ENCODE results near the gene ZNF835. TPM values are rescaled to one million over a fixed set of nuclear protein-coding genes. Genes with fewer than 3 reads are reported as not detected.

ZNF835 gene
- polyA plus RNA-seq, 1 donor from 2014 or later, result not detected

DNA sequence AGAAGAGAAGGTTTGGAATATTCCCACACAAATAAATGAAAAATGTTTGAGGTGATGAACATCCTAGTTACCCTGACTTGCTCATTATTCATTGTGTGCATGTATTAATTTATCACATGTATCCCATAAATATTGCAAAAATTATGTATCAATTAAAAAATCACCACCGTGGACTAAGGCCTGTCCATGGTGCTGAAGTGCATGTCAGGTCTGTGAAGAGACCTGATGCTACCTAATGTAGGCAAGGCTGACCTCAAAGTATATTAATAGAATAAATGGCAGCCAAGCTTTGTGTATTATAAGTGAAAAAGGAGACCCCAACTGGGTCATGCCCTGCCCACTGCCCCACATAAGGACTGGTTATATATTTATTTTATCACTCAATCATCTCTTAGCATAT lies 34.4 kb upstream of the ZNF835 start:
- H4K20me1 ChIP-seq (ENCODE audit: insufficient read depth), result no peaks in the 10 kb centered on the region
- H3K4me2 ChIP-seq (ENCODE audit: low read length), result no peak overlapping the region
- no peak overlapping the region for H3K9ac ChIP-seq (ENCODE audit: low read length)
- H3K9me3 ChIP-seq (ENCODE audit: low read length), result peaks cover 9% of the 10 kb centered on the region
- H3K79me2 ChIP-seq (replicated peaks; ENCODE audit: insufficient read depth, low read length), result no peaks in the 10 kb centered on the region
- H3F3A ChIP-seq (ENCODE audit: insufficient read depth, low read length, poor library complexity, severe bottlenecking), result no peaks in the 10 kb centered on the region
- no peak overlapping the region for H2AFZ ChIP-seq (ENCODE audit: low read depth, low read length)
- no peaks in the 10 kb centered on the region for H3K36me3 ChIP-seq (ENCODE audit: insufficient read depth, low read length)
- H3K4me3 ChIP-seq (ENCODE audit: low read length), result no peak overlapping the region
- TF ChIP-seq MXI1 (conservative IDR thresholded peaks at IDR 0.05; ENCODE audit: poor library complexity, severe bottlenecking) (no peak), EZH2 (IDR thresholded peaks at IDR 0.05; ENCODE audit: borderline replicate concordance, insufficient read depth, low read length, poor library complexity, severe bottlenecking) (no peak), EP300 (conservative IDR thresholded peaks at IDR 0.05; ENCODE audit: poor library complexity, severe bottlenecking) (no peak)
- H3K27ac ChIP-seq (ENCODE audit: low read length), result no peak overlapping the region
- no peaks in the 10 kb centered on the region for H3K9me2 ChIP-seq (ENCODE audit: insufficient read depth, low read length)
- H3K27me3 ChIP-seq (ENCODE audit: insufficient read depth, low read depth, low read length), result no peaks in the 10 kb centered on the region

GRCh38 chr19:56701895-56702294 lies 30.3 kb upstream of the ZNF835 start:
- no peak overlapping the region for H3K9ac ChIP-seq (ENCODE audit: low read length)
- no peak overlapping the region for H3K4me2 ChIP-seq (ENCODE audit: low read length)
- no peaks in the 10 kb centered on the region for H4K20me1 ChIP-seq (ENCODE audit: insufficient read depth)
- H3K9me3 ChIP-seq (ENCODE audit: low read length), result no peaks in the 10 kb centered on the region
- no peak for TF ChIP-seq RAD21 (conservative IDR thresholded peaks at IDR 0.05)
- no peak for TF ChIP-seq TAF1 (IDR thresholded peaks at IDR 0.05; ENCODE audit: low read depth)
- no peak for TF ChIP-seq POLR2AphosphoS5 (IDR thresholded peaks at IDR 0.05)
- no peak for TF ChIP-seq MXI1 (conservative IDR thresholded peaks at IDR 0.05; ENCODE audit: poor library complexity, severe bottlenecking)
- no peak for TF ChIP-seq EZH2 (IDR thresholded peaks at IDR 0.05; ENCODE audit: borderline replicate concordance, insufficient read depth, low read length, poor library complexity, severe bottlenecking)
- TF ChIP-seq, protein P1, sequence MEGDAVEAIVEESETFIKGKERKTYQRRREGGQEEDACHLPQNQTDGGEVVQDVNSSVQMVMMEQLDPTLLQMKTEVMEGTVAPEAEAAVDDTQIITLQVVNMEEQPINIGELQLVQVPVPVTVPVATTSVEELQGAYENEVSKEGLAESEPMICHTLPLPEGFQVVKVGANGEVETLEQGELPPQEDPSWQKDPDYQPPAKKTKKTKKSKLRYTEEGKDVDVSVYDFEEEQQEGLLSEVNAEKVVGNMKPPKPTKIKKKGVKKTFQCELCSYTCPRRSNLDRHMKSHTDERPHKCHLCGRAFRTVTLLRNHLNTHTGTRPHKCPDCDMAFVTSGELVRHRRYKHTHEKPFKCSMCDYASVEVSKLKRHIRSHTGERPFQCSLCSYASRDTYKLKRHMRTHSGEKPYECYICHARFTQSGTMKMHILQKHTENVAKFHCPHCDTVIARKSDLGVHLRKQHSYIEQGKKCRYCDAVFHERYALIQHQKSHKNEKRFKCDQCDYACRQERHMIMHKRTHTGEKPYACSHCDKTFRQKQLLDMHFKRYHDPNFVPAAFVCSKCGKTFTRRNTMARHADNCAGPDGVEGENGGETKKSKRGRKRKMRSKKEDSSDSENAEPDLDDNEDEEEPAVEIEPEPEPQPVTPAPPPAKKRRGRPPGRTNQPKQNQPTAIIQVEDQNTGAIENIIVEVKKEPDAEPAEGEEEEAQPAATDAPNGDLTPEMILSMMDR (IDR thresholded peaks at IDR 0.05; ENCODE audit: poor library complexity, severe bottlenecking), result no peak
- no peak for TF ChIP-seq SMC3 (conservative IDR thresholded peaks at IDR 0.05; ENCODE audit: poor library complexity)
- TF ChIP-seq EP300 (conservative IDR thresholded peaks at IDR 0.05; ENCODE audit: poor library complexity, severe bottlenecking), result no peak
- TF ChIP-seq REST (IDR thresholded peaks at IDR 0.05; ENCODE audit: borderline replicate concordance), result no peak
- no peak overlapping the region for H2AFZ ChIP-seq (ENCODE audit: low read depth, low read length)
- no peak overlapping the region for H3K4me3 ChIP-seq (ENCODE audit: low read length)
- no peaks in the 10 kb centered on the region for H3K36me3 ChIP-seq (ENCODE audit: insufficient read depth, low read length)
- H3K79me2 ChIP-seq (replicated peaks; ENCODE audit: insufficient read depth, low read length), result no peaks in the 10 kb centered on the region
- no peak overlapping the region for H3K27ac ChIP-seq (ENCODE audit: low read length)
- no peaks in the 10 kb centered on the region for H3F3A ChIP-seq (ENCODE audit: insufficient read depth, low read length, poor library complexity, severe bottlenecking)
- H3K27me3 ChIP-seq (ENCODE audit: insufficient read depth, low read depth, low read length), result no peaks in the 10 kb centered on the region
- H3K9me2 ChIP-seq (ENCODE audit: insufficient read depth, low read length), result no peaks in the 10 kb centered on the region

Measured in neural cell (in vitro differentiated cells).